Breast epithelium (tissue), 4 donors: ENCODE results near the gene LRRC15. TPM values are rescaled to one million over a fixed set of nuclear protein-coding genes. Genes with fewer than 3 reads are reported as not detected.

Source experiments
- DNase-seq, 2 donors: peaks; one replicate each; pipeline ENCODE4 v3.0.0-alpha.2; 2019; ENCODE audit warnings: low spot score in 2 of 2
- H3K27ac ChIP-seq, 2 donors: fragments of 200-600 bp; sonication (generic) in 1 of 2; one replicate each; pipeline ENCODE4 v1.5.1; 2016 to 2019; ENCODE audit warnings: mild to moderate bottlenecking in 1 of 2
- H3K27me3 ChIP-seq, 2 donors: fragments of 200-600 bp; sonication (generic) in 1 of 2; one replicate each; pipeline versions ENCODE4 v1.5.1 to v1.6.0; 2017 to 2019; ENCODE audit warnings: control low read depth in 1 of 2, mild to moderate bottlenecking in 1 of 2
- H3K36me3 ChIP-seq: fragments of 200-600 bp; one replicate; pipeline ENCODE4 v1.5.1; 2019
- H3K4me1 ChIP-seq, 2 donors: fragments of 200-600 bp; sonication (generic); one replicate each; pipeline ENCODE4 v1.5.1; 2016 to 2019; ENCODE audit warnings: control low read depth in 1 of 2
- H3K4me3 ChIP-seq, 3 donors: fragments of 200-600 bp; sonication (generic); 1 replicate in 2 of 3; 2 replicates in 1 of 3; pipeline ENCODE4 v1.5.1; 2016 to 2019; ENCODE audit warnings: mild to moderate bottlenecking in 3 of 3, moderate library complexity in 2 of 3
- H3K9me3 ChIP-seq, 2 donors: fragments of 200-600 bp; sonication (generic) in 1 of 2; one replicate each; pipeline ENCODE4 v1.5.1; 2016 to 2019; ENCODE audit warnings: control low read depth in 1 of 2
- POLR2A ChIP-seq: fragments of 450-650 bp; IDR thresholded peaks from one replicate; pipeline ENCODE4 v1.6.1; 2016; ENCODE audit warnings: antibody characterized with exemption, mild to moderate bottlenecking, moderate library complexity
- POLR2AphosphoS5 ChIP-seq, 3 donors: sonication (generic); formaldehyde crosslinking; IDR thresholded peaks; one replicate each; pipeline ENCODE4 v1.6.1; 2017; ENCODE audit warnings: antibody characterized with exemption in 3 of 3
- intact Hi-C: fragments of 100-400 bp; cut with DNase I; formaldehyde crosslinking; loops from one replicate; pipeline ENCODE4 v1.15.1; 2023; ENCODE audit warnings: low total_unique reads
- total RNA-seq, 3 donors: library from RNA; depleted of rRNA; stranded (reverse); fragments of >200 nt; gene quantifications; one replicate each; pipeline ENCODE4 v1.1.0, GENCODE V29; 2016
- TF ChIP-seq, protein P1 (sequence below), 3 donors: fragments of 450-650 bp; IDR thresholded peaks; one replicate each; pipeline ENCODE4 v1.5.1; 2016 to 2017; ENCODE audit warnings: antibody characterized with exemption in 3 of 3, mild to moderate bottlenecking in 3 of 3, moderate library complexity in 3 of 3

The LRRC15 gene
- total RNA-seq, 3 donors from 2014 or later = 0.15 to 0.48 (median 0.33) TPM

- no peak for DNase-seq
- no peaks in the 10 kb centered on the region for H3K4me1 ChIP-seq
- no peak overlapping the region for H3K27ac ChIP-seq
- intact Hi-C loops = no loop called here
- H3K27me3 ChIP-seq = no peaks in the 10 kb centered on the region
- no peaks in the 10 kb centered on the region for H3K36me3 ChIP-seq
- TF ChIP-seq, protein P1, sequence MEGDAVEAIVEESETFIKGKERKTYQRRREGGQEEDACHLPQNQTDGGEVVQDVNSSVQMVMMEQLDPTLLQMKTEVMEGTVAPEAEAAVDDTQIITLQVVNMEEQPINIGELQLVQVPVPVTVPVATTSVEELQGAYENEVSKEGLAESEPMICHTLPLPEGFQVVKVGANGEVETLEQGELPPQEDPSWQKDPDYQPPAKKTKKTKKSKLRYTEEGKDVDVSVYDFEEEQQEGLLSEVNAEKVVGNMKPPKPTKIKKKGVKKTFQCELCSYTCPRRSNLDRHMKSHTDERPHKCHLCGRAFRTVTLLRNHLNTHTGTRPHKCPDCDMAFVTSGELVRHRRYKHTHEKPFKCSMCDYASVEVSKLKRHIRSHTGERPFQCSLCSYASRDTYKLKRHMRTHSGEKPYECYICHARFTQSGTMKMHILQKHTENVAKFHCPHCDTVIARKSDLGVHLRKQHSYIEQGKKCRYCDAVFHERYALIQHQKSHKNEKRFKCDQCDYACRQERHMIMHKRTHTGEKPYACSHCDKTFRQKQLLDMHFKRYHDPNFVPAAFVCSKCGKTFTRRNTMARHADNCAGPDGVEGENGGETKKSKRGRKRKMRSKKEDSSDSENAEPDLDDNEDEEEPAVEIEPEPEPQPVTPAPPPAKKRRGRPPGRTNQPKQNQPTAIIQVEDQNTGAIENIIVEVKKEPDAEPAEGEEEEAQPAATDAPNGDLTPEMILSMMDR (IDR thresholded peaks at IDR 0.05) = no peak
- TF ChIP-seq POLR2A (no peak), POLR2AphosphoS5 (IDR thresholded peaks at IDR 0.05) (no peak)
- no peaks in the 10 kb centered on the region for H3K9me3 ChIP-seq
- H3K4me3 ChIP-seq = no peak overlapping the region
Observed at GRCh38 chr3:194306109-194306686, 63.3 kb downstream of the LRRC15 start.

- no peak for DNase-seq
- no peak overlapping the region for H3K4me3 ChIP-seq
- H3K27me3 ChIP-seq = no peaks in the 10 kb centered on the region
- no peaks in the 10 kb centered on the region for H3K9me3 ChIP-seq
- no peak overlapping the region for H3K27ac ChIP-seq
- intact Hi-C loops = no loop called here
- H3K4me1 ChIP-seq = no peaks in the 10 kb centered on the region
- no peak for TF ChIP-seq POLR2A
- TF ChIP-seq, protein P1 (IDR thresholded peaks at IDR 0.05) = no peak
- no peaks in the 10 kb centered on the region for H3K36me3 ChIP-seq
Observed at GRCh38 chr3:194305356-194306108, 64.0 kb downstream of the LRRC15 start.

Other genes with a start within 250 kb of the LRRC15 start
- gene HES1, start 233.6 kb downstream of the LRRC15 start, total RNA-seq = 100 to 1,000 TPM in 1 of 3 donors, 10 to 100 TPM in 1, 1 to 10 TPM in 1; 6.6 to 110 (median 87.2) TPM
- under 1 TPM in 1 of 3 donors, not detected in 2; 0.16 TPM for gene CPN2, start 18.4 kb downstream of the LRRC15 start, total RNA-seq
- gene GP5, start 29.5 kb upstream of the LRRC15 start, total RNA-seq = under 1 TPM in 1 of 3 donors, not detected in 2; 0.16 TPM
- gene ATP13A3, start 117.3 kb upstream of the LRRC15 start, total RNA-seq = 100 to 1,000 TPM; 132 to 170 (median 142) TPM